Stimulated activated CD8-positive, alpha-beta memory T cell treated with anti-CD3 and anti-CD28 coated beads, Interleukin-2, amount 100 ng/mL, for 1 hour (primary cell): ENCODE measurements around the gene SLC19A1.

Experiments used
- DNase-seq, 2 donors: peaks; one replicate each; pipeline ENCODE4 v3.0.0-alpha.2; 2020; ENCODE audit warnings: low read depth in 2 of 2

SLC19A1 gene

DNA sequence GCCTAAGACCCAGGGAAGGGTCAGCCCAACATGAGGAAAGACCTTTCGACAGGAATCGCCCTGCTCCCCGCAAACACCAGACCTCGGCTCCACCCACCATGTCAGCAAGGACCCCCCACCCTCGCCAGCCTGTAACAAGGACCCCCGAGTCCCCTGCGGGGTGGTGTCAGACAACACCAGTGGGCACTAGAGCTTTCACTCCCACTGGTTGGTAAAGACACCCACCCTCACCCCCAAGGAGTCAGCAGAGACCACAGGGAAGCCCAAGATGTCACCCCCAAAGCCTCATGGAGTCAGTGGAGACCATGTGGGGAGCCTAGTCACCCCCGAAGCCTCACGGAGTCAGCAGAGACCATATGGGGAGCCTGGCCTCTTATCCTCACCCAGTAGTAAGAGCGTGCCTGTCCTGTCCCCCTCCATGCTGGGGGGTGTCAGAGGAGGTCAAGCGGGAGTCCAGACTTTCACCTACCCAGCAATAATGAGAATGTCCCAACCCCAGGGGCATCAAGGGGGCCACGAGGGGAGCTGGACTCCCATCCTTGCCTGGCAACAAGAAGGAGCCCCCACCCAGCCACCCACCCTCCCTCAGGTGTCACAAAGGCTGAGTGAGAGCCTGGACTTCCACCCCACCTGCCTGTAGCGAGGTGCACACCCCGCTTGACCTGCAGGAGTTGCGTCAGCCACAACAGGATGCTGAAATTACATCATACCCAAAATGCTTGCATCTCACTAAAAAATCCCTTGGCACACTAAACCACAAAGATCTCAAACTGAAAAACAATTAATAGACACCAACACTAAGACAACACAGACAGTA is 24.8 kb downstream of the SLC19A1 start:
- DNase-seq, result no peak

DNA sequence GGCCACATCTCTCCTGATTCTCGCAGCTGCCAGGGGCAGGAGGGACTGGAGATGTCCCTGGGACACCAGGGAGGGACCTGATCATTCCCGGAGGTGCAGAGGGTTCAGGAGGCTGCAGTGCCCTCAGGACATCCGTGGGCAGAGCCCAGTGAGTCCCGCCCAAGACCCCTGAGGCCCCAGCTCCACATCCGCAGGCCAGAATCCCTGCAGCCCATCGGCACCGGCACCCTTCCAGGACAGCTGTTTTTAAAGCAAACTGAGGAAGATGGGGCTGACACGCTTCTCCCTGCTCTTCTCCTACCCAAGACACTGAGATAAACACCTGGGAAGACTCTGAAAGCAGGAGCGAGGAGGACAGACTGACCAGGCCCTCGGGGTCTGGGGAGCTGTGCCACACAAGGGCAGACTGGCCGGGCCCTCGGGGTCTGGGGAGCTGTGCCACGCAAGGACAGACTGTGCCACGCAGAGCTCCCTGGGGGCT is 25.5 kb downstream of the SLC19A1 start:
- no peak for DNase-seq

- DNase-seq, result no peak
These were observed 26.1 kb downstream of the SLC19A1 start for GRCh38 chr21:45516071-45516670.

GRCh38 chr21:45515241-45516061 is 26.8 kb downstream of the SLC19A1 start:
- no peak for DNase-seq

DNA sequence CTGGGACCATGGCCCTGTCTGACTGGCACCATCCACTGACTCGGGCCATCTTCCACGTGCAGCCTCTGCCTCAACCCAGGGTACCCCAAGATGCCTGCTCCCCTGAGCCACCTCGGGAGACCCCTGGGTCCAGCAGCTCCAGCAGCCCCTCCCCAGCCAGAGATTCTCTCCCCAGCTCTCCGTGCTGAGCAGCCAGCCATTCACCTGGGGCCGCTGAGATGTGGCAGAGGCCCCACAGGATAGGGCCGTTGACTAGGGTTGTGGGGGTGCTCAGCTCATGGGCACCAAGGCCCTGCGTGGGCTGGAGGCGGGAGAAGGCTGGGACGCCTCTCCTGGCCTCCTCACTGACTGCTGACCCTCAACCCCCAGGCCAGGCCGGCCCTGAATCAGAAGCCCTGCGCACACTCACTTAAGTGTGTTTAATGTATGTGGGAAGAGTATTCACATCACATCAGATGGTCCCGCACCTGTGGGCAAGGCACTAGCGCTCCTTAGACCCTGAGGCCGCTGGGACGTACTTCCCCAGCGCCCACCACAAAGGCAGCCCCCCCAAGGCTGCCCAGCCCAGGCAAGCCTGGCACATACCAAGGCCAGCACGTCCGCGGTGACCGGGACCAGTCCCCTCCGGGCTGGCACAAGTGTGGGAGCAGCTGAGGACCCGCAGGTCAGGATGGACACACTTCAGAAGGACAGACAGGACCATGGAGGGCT is 27.8 kb downstream of the SLC19A1 start:
- no peak for DNase-seq

- DNase-seq, result no peak
These were observed 28.4 kb downstream of the SLC19A1 start for GRCh38 chr21:45513741-45514310.

DNA sequence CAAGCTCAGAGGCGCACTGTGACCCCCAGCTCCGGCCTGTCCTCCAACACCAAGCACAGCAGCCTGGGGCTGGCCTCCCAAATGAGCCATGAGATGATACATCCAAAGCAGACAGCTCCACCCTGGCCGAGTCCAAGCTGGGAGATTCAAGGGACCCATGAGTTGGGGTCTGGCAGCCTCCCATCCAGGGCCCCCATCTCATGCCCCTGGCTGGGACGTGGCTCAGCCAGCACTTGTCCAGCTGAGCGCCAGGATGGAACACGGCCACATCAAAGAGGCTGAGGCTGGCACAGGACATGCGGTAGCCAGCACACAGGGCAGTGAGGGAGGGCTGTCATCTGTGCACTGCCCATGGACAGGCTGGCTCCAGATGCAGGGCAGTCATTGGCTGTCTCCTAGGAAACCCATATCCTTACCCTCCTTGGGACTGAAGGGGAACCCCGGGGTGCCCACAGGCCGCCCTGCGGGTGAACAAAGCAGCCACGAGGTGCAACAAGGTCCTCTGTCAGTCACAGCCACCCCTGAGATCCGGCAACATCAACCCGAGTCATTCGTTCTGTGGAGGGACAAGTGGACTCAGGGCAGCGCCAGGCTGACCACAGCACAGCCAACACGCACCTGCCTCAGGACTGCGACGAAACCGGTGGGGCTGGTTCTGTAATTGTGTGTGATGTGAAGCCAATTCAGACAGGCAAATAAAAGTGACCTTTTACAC is 29.1 kb downstream of the SLC19A1 start:
- DNase-seq, result no peak

- DNase-seq, result no peak
These were observed 29.6 kb downstream of the SLC19A1 start for GRCh38 chr21:45512626-45513002.

DNA sequence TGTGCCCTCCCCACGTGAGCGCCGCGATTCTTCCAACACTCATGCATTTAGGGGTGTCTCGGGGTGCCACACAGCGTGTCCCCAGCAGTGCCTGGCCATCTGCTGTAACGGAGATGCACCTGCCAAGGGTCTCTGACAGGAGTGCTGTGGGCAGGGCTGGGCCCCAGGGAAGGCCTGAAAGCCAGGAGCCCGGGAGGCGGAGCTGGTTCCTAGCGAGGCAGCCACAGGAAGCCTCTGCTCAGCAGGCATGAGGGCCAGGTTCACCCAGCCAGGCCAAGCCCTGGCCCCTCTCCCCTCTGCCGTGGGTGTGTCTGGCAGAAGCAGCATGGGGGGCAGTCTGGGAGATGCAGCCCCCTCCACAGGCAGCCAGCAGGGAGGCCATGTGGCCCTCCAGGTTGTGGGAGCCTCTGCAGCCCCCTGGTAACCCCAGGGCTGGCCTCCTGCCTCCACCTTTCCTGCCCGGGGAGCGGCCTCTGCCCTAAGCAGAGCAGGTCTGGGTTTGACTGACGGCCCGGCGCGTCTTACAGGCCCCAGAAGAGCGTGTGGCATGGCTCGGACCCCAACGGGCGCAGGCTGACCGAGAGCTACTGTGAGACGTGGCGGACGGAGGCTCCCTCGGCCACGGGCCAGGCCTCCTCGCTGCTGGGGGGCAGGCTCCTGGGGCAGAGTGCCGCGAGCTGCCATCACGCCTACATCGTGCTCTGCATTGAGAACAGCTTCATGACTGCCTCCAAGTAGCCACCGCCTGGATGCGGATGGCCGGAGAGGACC is 30.4 kb downstream of the SLC19A1 start:
- no peak for DNase-seq

DNA sequence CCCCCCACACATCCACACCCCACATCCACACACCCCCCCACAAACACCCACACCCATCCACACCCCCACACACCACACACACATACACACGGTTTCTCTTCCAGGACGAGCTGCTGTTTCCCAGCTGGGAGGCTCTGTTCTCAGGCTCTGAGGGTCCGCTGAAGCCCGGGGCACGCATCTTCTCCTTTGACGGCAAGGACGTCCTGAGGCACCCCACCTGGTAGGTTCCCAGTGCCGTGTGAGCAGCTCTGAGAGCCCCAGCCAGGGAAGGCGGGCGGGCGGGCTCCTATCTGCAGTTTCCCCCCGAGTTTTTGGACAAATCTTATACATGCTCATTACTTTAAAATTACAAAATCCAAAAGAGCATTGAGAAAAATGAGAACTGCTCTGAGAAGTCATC is 31.2 kb downstream of the SLC19A1 start:
- DNase-seq, result no peak

- DNase-seq, result no peak
These were observed 31.7 kb downstream of the SLC19A1 start for GRCh38 chr21:45510466-45510955.

- DNase-seq, result no peak
These were observed 32.4 kb downstream of the SLC19A1 start for GRCh38 chr21:45509566-45510465.

DNA sequence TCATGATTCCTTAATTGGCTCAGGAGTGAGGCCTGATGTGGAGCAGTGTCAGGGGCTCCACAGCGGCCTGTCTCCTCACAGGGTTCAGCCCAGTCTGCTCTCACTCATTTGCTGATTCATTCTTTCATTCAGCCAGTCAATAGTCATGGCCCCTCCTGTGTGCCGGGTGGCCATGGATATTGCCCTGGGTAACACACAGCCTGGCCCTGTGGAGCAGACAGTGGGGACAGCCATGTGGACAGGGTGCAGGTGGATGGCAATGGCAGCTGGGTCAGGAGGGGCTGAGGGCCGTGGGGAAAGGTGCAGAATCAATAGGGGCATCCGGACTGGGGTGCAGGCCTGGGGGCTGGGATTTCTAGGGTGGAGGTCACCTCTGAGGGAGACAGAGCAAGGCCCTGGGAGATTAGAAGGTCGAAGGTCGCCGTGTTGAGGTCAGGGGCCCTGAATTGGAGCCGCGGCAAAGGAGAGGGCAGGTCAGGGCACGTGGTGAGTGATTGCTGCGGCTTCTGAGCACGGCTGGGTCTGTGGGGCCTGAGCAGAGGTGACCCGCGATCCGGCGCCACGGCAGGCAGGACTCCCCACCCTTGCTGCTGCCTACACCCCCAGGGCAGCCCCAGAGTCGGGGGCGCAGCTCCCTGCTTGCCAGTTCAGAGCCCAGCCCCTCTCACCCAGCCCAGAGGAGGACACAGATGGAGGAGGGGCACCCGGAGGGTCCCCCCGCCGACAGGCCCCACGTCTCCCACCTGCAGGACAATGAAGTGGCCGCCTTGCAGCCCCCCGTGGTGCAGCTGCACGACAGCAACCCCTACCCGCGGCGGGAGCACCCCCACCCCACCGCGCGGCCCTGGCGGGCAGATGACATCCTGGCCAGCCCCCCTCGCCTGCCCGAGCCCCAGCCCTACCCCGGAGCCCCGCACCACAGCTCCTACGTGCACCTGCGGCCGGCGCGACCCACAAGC is 33.4 kb downstream of the SLC19A1 start:
- no peak for DNase-seq

DNA sequence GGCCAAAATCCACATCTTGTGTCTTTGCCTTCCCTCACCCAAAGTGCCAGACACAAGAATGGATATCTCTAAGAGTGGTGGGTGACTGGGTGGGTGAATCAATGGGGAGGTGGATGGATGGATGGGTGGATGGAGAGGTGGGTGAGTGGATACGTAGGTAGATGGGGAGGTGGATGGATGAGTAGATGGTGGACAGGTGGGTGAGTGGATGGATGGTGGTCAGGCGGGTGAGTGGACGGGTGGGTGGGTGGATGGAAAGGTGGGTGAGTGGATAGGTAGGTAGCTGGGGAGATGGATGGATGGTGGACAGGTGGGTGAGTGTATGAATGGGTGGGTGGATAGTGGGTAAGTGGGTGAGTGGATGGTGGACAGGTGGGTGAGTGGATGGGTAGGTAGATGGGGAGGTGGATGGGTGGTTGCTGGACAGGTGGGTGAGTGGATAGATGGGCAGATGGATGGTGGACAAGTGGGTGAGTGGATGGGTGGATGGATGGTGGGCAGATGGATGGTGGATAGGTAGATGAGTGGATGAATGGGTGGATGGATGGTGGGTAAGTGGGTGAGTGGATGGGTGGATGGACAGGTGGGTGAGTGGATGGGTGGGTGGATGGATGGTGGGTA is 34.2 kb downstream of the SLC19A1 start:
- no peak for DNase-seq

- no peak for DNase-seq
These were observed 34.7 kb downstream of the SLC19A1 start for GRCh38 chr21:45507523-45507875.

- DNase-seq, result no peak
These were observed 35.3 kb downstream of the SLC19A1 start for GRCh38 chr21:45506836-45507522.
